Lower leg skin (tissue), 3 donors: ENCODE measurements around the gene LINGO3.

Source experiments
- CTCF ChIP-seq, 3 donors: fragments of 450-650 bp; IDR thresholded peaks; one replicate each; pipeline ENCODE4 v1.5.1; 2016; ENCODE audit warnings: antibody characterized with exemption in 3 of 3, mild to moderate bottlenecking in 3 of 3, moderate library complexity in 2 of 3
- POLR2A ChIP-seq, 2 donors: fragments of 450-650 bp; IDR thresholded peaks; one replicate each; pipeline ENCODE4 v1.6.1; 2016 to 2017; ENCODE audit warnings: antibody characterized with exemption in 2 of 2, mild to moderate bottlenecking in 1 of 2, moderate library complexity in 1 of 2

DNA sequence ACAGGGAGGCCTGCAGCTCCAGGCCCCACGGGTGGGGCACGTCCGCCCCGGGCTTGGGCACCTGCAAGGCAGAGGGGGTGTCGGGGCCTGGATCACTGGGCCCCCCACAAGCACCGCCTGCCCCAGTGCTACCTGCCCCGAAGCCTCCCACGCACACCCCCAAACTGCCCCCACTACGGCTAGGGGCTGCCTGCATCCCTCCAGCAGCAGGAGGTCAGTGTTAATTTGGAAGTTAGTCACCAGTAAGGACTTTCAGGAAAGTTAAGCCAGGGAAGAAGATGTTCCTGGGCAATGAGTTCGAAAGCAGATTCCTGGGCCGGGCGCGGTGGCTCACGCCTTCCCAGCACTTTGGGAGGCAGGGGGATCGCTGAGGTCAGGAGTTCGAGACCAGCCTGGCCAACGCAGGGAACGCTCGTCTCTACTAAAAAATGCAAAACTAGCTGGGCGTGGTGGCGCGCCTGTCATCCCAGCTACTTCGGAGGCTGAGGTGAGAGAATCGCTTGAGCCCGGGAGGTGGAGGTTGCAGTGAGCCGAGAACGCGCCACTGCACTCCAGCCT is 31.4 kb downstream of the LINGO3 start:
- no peak for TF ChIP-seq CTCF (IDR thresholded peaks at IDR 0.05)
- TF ChIP-seq POLR2A (IDR thresholded peaks at IDR 0.05) = no peak
